HG03521 (cell line): Measurements from ENCODE around the gene GPLD1.

Source experiments
- ATAC-seq: cut with Tn5 transposase; IDR thresholded peaks from one replicate; pipeline ENCODE4 v1.9.1; 2021; ENCODE audit warnings: mild to moderate bottlenecking, moderate library complexity; ENCODE audit not compliant: unreplicated experiment

The GPLD1 gene

DNA sequence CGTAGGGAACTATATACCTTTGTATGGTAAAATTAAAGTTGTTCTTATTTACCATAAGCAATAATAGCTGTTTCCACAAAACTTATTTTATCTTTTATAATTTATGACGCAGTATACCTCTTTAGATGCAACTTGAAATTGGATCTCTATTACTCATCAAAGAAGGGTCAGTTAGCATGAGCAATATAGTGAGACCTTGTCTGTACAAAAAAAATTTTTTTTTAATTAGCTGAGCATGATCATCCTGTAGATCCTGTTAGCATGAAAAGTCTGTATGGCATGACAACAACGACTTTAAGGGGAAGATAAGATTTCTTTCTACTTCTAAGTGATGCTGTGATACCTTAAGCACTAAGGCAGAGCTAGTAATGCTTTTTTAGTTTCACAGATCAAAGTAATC, 11.3 kb upstream of the GPLD1 start:
- no peak for ATAC-seq

DNA sequence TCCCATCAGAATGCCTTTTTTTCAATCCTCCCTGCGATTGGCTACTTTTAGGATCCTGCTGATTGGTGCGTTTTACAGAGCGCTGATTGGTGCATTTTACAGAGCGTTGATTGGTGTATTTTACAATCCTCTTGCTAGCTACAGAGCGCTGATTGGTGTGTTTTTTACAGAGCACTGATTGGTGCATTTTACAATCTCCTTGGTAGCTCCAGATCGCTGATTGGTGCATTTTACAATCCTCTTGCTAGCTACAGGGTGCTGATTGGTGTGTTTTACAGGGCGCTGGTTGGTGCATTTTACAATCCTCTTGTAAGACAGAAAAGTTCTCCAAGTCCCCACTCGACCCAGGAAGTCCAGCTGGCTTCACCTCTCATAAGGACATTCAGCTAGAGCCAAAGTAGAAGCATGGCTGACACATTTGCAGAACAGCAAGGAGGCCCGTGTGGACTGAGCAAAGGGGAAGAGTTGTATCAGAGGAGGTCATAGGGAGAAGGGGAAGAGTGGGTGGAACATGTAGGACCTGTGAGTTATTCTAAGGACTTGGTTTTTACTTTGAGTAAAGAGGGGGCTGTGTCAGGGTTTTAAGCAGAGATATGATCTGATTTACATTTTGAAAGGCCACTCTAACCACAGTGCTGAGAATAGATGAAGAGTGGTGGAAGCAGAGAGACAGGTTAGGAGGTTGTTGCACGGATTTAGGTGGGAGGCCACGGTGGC, 8.0 kb upstream of the GPLD1 start:
- ATAC-seq, result no peak

DNA sequence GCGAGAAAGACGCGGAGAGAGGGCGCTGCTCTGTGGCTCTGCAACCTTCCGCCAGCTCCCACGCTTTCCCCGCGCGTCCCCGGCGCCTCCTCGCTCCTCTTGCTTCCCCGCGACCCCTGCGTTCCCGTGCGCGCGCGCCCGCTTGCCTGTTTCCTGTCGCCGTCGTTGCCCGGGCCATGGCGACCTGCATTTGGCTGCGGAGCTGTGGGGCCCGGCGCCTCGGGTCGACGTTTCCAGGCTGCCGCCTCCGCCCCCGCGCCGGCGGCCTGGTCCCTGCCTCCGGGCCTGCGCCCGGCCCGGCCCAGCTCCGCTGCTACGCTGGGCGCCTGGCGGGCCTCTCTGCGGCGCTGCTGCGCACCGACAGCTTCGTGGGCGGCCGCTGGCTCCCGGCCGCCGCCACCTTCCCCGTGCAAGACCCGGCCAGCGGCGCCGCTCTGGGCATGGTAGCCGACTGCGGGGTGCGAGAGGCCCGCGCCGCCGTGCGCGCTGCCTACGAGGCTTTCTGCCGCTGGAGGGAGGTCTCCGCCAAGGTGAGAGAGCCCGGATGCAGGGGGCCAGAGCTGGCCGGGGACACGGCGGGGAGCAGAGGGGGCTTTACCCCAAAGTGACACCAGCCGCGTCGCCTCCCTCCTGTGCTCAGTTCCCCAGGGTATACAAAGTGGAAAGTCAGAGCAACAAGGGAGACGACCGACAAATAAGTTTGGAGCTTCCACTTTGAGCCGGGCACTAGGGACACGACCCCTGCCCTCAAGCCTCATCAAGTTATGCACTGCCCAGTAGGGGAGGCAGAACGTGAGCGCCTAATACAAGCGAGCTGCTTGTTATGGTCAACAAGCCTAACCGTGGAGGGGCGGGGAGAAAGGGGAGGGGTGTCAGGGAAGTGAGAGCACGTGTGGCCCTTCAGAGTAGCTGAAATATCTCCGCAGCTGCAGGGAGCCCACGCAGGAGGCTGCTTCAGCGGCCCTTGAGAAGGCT, 5.7 kb upstream of the GPLD1 start, which contains the start of gene ALDH5A1:
Gene ALDH5A1 (plus strand): TSS at position 149 of the 975 bp plus-strand sequence. CDS start 28 bp downstream, at position 177.
- ATAC-seq, result peak; percentile 59

DNA sequence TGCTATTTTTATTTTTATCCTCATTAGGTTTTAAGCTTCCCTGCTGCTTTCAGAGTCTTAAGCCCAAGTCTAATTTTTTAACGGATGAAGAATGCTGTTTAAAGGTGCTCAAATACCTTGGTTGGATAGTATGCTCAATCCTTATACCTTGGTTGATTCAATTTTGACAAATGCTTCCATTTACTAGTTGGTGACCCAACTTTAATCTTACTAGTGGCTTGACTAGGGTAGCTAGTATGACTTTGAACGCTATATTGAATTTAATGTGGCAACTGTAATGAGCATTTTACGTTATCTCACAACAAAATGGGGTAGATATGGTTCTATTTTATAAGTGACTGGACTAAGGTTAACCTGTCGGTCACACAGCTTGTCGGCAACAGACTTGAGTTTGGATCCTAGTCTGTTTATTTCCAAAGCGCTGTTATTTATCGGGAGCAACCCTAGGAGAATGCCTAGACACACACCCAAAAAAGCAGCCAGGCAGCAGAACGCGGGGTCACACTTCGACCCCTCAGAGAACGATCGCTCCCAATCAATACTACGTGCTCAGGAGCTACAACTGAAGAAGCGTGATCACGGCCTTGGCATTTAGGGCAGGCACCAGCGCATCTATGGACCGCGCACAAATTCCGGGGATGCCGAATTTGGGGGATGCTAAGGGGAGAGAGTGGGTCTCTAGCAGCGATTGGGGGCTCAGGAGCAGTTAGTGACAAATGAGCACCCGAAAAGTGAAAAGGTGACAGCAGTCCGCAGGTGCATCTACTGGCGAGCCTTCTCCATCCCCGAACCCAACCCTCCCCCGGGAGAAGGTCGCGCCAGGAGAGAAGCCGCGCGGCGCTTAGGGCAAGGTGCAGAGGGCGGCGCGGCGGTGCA, 4.8 kb upstream of the GPLD1 start:
- peak; percentile 1 for ATAC-seq

DNA sequence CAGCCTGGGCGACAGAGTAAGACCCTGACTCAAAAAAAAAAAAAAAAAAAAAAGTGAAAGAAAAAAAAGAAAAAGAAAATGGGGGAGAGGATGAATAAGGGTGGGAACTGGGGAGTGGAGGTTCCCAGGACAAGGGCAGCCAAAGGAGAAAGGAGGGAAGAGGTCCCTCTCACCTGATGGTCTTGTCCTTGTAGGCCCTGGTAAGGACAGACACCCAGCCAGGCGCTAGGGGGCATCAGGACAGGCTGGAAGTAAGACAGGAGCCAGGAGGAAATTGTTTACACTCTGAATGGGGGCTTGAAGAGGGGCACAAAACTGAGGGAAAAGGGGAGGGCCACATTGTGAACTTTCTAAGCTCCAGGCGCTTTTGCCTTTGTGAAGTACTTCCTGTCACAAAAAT, 3.1 kb upstream of the GPLD1 start:
- no peak for ATAC-seq

DNA sequence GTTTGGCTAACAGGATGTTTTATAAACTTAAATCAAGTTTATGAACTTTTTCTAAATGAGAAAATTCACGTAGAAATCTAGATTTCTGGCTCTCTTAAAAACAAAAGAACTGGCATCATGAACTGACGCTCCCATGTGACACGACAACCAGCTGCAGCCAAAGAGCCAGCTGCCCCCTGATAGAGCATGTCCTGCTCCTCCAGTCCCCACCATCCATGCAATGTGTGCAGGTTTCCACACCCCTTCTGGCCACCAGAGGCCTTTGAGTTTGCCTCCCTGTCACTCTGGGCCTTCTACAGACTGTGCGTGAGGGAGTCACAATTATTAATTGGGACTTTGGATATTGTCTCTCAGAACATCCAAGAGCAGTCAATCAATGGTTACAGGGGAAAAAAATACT, 1.6 kb upstream of the GPLD1 start:
- ATAC-seq, result no peak

DNA sequence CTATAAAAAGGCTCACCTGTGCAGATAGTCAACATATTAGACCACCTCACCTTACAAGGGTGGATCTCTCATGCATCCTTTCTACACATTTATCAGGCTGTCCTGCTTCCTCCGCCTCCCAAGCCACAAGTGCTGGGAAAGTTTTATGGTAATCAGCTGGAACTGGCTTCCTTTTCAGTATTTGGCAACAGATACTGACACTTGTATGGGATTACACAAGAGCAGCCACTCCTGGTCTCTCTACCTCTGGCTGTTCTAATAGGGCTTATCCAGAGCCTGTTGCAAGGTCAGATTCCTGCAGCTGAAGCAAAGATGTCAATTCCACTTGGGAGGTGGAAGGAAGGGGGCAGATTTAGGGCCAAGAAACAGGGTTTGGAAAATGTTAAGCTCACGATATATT, 503 bp upstream of the GPLD1 start:
- no peak for ATAC-seq

DNA sequence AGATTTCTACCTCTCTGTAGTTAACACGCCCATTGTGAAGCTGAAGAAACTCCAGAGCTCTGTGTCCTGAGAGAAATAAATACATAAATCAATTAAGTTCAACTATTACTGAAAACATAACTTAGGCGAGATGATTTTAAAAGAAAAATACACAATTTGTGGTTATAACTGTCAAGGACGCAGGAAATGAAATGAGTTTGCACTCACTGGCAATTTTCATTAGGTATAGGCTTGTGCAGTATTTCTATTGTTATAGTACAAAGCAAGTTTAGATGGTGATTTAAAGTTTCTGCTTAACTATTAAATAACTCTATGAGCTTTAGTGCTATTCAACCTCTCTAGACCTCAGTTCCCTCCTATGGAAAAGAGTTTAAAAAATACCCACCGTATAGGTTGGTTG, 3.3 kb downstream of the GPLD1 start:
- ATAC-seq, result no peak

DNA sequence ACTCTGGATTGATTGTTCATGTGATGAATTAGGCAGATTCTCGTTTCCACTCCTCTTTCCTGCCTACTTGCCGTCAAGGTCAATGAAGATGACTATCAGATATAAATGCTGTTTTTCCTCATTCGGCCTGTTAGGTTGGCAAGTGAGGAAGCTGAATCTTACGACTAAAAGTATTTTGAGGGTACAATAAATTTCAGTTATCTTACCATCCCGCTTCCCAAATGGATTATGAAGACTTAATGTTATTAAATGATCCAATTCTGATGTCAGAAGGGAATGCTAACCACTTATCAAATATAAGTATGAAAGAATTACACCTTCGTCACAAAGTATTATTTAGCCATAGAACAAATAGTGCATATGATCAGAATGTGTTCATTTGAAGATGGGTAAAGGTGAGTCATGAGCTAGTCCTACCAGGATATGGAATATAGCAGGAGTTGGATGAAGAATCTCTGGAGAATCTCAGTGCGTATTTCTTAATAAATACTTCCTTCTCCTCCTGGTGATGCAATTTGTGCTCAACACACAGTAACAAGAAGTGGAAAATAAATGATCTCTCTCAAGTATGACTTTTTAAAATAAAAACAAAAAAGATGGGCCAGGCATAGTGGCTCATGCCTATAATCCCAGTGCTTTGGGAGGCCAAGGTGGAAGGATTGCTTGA, 4.6 kb downstream of the GPLD1 start:
- ATAC-seq, result no peak

DNA sequence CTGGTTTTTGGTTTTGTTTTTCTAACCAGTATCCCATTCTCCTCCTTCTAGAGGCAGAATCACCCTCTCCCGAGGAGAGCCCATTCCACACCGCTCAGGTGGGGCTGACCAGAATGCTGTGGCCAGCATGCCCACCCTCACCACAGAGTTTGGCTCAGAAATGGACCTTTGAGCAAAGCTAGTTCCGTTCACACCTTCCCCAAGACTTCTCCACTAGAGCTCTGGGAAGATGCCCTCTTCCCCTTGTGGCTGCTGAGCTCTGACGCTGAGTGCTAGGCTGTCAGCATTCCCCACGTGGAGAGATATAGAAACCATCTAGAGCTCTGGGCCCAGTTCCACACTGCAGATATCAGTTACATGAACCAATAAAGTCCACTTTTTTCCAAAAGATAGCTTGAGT, 7.9 kb downstream of the GPLD1 start:
- ATAC-seq, result no peak

DNA sequence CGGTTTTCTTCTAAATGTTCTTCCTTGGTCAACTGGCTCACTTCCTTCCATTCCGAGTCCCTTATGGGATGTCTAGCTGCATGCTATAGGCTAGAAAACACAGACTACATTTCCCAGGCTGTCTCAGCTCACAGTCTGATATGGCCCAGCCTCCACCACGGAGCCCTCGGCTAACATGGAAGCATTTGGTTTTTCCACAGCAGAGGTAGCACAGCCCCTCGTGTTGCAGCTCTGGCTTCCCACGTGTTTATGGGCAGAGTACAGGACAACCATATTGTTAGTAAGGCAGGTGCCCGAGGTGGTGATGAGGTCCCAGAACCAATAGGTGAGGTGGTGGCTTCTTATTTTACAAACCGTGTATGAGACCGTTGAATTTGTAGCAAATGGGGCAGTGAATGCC, 8.7 kb downstream of the GPLD1 start:
- no peak for ATAC-seq

DNA sequence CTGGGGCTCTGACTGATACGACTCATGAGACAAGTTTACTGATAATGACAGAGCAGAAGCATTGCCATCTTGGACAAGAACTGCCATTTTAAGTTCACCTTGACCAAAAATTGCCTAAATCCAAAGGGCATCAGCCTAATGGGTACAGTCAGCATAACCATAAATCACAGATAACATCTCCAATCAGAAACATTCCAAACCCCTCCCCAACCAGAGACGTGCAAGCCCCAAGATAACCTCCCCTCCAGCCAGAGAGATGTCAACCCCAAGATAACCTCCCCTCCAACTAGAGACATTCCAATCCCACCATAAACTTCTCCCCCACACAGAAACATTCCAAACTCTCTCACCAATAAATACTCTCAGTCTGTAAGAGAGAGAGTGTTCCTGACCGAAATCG, 10.5 kb downstream of the GPLD1 start:
- ATAC-seq, result no peak

DNA sequence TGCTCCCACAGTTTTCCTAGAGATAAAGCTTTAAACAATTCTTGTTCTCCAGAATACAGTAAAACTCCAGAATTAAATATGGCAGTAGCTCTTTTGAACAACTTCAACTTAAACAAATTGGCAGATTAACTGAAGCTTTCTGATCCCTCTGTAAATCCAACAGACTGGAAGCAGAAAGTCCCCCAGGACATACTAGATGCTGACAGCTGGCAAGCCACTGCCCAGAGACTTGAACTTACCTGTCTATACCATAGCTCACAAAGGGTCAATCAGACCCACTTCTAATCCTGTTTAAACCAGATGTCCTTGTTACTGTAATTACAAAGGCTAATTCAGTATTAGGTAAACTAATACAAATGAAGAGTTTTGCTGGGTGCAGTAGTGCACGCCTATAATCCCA, 12.3 kb downstream of the GPLD1 start:
- no peak for ATAC-seq

DNA sequence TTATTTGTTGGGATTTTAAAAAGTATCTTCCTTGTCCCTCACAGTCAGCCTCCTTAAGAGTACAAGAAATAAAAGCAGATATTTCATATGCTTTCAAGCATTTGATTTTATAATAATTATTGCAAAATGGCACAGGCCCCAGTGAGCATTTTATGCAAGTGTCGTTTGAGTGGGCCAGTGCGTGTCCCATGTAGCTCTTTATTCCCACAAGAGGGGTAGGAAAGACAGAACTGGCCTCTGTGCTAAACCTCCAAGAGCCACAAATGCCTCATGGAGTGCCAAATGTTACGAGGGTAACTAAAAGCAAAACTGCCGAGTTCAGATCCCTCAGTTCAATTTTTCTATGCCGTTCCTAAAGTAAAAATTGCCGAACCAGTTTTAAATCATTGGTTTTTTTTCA, 12.7 kb downstream of the GPLD1 start:
- no peak for ATAC-seq

DNA sequence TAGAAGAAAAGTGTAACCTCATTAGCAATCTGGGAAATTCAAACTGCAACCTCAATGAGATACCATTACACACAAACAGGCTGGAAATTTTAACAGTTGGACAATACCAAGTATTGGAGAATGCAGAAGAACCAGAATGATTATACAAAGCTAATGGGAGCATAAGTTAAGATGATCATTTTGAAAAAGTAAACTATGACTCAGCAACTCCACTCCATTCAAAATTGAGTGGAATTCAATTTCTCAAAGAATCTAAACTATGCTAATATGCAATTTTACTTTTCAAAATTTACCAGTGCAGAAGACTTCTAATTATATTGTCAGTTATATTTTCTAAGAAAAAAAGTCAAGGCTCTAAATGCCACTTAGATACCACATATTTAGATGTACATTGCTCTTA, 17.2 kb downstream of the GPLD1 start:
- no peak for ATAC-seq

DNA sequence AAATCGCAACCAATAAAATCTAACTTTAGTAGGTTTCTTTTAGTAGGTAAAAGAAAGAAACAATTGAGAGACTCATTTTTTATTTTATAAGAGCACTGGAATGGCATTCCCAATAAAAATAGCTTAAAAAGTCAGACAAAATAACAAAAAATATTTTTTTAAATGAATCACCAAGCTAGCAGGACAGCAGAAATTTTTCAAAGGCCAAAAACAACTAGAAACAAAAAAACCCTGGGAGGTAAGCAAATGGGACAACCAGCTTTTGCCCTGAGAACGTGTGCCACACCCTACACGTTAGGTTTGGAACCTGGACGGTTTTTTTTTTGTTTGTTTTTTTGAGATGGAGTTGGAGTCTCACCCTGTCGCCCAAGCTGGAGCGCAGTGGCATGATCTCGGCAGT, 19.6 kb downstream of the GPLD1 start:
- ATAC-seq, result no peak

DNA sequence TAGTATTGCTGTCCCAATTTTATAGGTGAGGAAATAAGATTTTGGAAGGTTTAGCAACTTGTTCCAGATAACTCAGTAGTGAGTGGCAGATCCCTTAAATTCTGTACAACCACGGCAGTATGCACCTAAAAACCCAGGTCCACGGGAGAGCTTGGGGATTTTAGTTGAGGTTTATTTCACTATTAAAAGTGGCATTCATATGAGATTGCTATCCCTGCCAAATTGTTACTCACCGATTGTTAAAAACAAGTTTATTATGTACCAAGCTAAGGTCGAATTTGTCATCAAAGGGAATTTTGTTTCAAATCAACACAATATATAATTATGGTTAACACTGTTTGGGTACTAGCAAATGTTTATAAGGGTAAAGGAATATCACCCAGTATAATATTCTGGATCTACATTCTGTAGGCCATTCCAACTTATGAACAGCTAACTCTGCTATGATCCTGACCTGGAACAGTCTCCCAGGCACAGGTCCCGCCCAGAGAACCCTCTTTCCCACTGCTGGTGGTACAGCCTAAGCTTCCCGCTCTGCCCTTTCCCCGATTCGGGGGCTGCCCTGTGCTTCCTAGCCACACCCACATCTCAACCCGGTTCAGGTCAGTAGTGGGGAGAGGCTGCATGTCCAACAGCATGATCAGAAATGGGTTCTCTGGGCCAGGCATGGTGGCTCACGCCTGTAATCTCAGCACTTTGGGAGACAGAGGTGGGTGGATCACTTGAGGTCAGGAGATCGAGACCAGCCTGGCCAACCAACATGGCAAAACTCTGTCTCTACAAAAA, 24.9 kb downstream of the GPLD1 start:
- no peak for ATAC-seq

DNA sequence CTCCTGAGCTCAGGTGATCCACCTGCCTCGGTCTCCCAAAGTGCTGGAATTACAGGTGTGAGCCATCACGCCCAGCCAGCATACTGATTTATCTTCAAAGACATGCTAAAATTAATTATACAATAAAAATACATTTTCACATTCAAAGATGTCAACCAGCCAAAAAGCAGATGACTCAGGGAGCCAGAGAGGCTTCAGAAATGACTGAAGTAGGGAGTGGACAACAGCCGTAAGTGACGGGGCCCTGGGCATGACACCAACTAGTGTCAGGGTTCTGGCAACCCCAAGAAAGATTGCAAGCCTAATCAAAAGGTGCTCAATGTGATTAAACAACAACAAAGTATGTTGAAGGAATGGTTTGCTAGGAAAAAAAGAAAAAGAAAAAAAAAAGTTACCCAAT, 28.4 kb downstream of the GPLD1 start:
- ATAC-seq, result no peak

DNA sequence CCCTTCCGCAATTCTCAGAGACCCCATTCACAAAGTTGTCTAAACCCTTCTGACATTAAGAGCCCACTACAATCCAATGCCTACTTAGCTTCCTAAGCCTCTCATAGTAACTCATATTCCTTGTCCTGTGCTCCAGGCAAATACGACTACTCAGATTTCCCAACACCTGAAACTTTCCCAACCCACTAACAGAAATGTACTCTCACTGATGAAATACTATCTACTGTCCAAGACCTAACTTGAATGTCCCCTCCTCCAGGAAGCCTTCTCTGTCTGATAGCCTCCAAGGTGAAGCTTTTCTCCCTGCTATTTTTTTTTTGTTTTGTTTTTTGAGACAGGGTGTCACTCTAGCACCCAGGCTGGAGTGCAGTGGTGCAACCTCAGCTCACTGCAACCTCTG, 30.4 kb downstream of the GPLD1 start:
- ATAC-seq, result no peak

DNA sequence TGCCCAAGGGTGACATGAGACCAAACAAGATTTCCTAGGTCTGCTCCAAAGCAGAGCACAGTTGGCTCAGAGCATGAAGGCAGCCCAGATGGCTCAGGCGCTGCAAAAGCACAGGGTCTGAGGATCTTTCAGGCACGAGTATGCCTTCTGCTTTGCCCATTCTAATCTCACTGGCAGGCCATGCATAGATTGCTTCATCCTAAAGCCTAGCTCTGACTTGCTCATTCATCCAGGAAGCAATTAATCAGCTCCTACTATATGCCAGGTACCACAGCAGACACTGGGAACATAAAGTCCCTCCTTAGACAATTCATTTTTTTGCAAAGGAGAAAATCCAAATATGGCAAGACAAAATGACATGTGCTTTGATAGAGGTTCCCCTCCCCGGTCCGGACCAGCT, 31.2 kb downstream of the GPLD1 start:
- no peak for ATAC-seq
